NCI-H2196 (cell line): Measurements from ENCODE around the gene POLH.
"Not testable (repeated sequence)": the region's sequence is repeated elsewhere in the genome, so short reads cannot be mapped to it uniquely, and the experiment has no call there.

Source experiments
- DNase-seq: peaks from one replicate; lab custom pipeline; 2025; ENCODE audit not compliant: unreplicated experiment; lab: John Stamatoyannopoulos, UW

POLH gene

DNA sequence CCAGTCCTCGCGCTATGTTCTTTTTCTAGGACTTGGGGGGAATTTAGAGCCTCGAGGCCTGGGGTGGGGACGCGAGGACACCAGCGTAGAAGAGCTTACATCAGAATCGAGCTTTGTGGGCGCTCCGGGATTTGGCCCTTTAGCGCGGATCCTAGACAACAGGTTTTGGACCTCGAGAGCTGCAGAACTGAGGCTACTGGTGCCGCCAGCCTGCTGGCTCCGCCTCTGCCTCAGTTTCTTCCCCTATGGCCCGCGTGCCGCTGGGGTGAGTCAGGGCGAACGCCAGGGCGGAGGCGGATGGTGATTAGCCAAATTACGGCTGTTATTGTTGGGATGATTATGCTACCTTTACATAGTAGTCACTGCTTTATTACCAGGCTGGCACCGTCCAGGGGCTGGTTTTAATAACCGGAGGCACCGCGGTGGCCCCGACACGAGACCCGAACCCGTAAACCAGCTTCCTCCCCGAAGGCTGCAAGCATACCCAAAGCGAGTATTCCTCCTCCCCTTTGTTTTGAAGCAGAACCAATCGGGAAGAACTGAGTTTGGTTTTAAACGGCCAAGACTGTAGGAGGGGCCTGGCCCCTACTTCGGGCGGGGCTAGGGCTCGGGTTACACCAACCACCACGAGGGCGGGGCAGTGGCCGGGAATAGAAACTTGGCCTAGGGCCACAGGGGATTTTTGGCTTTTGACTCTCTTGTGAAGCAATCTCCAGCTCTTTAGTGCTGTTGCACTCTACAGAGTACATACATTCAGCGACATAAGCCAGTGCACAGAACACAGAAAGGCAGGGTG, 53.7 kb downstream of the POLH start:
- peak; percentile 96 for DNase-seq

DNA sequence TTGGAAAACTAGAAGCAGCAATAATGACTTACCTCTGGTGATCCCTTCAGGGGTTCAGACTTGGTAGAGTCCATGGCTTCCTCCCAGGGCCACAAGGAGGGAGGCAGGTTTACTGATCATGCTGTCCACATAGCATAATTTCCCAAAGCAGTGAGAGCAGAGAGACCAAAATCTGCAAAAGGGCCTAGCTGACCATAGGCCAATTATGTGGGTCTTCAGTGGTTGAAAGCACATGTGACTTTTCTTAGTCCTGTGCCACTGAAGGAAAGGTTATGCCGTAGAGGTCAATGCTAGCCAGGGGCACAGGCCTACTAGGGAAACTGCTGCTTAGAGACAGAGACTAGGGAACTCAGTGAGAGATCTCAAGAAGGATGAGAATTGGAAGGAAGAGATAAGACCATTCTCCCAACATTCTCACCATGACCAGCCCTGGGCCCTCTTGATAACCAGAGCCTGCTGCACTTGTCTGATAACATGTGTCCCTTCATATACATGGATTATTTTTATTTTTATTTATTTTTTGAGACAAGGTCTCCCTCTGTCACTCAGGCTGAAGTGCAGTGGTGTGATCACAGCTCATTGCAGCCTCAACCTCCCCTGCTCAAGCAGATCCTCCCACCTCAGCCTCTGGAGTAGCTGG, 55.1 kb downstream of the POLH start:
- DNase-seq = no peak

GRCh38 chr6:43633002-43633401, 57.0 kb downstream of the POLH start:
- not testable (repeated sequence) for DNase-seq

DNA sequence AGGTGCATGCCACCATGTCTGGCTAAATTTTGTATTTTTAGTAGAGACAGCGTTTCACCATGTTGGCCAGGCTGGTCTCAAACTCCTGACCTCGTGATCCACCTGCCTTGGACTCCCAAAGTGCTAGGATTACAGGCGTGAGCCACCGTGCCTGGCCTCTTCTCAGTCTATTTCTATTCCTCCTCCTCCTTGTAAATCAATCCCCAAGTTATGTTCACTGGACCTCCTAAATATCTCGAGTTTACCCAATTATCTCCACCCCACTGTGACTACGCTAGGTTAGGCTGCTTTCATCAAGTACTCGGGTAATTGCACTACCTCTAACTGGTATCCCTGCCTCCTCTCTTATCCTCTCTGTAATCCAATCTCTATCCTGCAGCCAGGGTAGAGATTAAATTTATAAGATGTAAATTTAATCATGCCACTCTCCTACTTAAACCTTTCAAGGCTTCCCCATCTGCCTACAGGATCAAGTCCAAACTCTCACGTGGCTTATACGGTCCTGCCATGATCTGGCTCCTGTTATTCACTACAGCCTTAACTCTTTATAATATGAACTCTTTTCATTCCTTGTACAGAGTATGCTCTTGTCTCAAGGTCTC, 58.8 kb downstream of the POLH start:
- no peak for DNase-seq

DNA sequence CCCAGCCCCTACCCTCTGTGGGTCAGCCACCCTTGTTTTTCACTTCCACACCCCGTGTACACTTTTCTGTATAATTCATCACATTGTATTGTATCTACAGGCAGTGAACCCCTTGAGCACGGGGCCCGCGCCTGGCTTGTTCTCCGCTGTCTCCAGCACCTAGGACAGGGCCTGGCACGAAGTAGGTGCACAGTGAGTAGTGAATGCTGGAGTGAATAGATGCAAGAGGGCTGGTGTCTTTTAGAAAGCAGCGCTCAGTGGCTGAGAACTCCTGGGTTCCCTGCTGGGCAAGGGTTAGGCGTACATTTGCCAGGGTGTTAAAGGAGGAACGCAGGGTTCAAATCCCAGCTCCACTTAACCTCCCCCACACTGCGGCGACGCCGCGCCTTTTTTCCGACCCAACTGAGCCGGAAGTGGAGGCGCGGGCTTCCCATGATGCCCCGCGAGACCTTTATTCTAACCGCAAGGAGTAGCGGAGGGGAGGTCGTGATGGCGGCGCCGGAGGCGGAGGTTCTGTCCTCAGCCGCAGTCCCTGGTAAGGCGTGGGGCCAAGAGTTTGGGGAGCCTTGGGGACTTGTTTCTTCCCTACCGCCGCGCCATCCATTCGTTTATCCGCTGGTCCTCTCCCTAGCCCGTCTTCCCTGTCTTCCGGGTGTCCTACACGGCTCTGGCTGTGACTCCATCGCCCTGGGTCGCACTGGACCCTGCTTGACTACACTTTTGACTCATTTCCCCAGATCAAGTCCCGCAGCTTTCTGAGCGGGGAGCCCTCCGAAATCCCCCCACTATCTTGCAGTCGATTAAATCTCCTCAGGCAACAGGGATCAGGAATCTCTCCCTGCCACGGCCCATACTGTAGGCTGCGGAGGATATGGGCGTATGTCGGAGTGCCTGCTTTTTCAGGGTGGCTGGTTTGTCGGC, 59.7 kb downstream of the POLH start, which contains the start of gene MAD2L1BP:
Gene MAD2L1BP, plus strand, starts transcription at position 454 of the 921 bp plus-strand sequence. Its CDS starts 36 bp downstream, at position 490.
- DNase-seq = peak; percentile 90

- DNase-seq = no peak
Measured at GRCh38 chr6:43636308-43636659, 60.3 kb downstream of the POLH start.

DNA sequence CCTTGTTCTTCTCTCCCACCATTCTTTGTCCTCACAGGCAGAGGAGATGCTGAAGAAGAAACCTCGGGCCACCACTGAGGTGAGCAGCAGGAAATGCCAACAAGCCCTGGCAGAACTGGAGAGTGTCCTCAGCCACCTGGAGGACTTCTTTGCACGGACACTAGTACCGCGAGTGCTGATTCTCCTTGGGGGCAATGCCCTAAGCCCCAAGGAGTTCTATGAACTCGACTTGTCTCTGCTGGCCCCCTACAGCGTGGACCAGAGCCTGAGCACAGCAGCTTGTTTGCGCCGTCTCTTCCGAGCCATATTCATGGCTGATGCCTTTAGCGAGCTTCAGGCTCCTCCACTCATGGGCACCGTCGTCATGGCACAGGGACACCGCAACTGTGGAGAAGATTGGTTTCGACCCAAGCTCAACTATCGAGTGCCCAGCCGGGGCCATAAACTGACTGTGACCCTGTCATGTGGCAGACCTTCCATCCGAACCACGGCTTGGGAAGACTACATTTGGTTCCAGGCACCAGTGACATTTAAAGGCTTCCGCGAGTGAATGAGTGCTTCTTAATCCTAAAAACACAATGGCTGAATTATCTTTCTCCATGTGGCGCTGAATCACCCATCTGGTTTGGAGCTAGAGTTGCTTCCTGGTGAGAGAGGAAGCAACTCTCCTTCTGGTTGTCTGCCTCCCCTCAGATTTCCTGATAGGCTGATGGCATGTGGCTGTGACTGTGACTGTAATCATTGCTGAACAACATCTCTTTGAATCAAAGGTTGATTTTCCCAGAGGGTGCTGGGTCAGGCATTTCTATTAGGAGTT, 64.2 kb downstream of the POLH start:
- DNase-seq = no peak

GRCh38 chr6:43644940-43645612, 69.1 kb downstream of the POLH start, which contains the start of gene RSPH9:
Gene RSPH9 (plus strand): TSS chr6:43645036. CDS start chr6:43645099, 63 bp downstream.
- DNase-seq = peak; percentile 63

GRCh38 chr6:43645613-43645964, 69.6 kb downstream of the POLH start:
- peak; percentile 47 for DNase-seq

DNA sequence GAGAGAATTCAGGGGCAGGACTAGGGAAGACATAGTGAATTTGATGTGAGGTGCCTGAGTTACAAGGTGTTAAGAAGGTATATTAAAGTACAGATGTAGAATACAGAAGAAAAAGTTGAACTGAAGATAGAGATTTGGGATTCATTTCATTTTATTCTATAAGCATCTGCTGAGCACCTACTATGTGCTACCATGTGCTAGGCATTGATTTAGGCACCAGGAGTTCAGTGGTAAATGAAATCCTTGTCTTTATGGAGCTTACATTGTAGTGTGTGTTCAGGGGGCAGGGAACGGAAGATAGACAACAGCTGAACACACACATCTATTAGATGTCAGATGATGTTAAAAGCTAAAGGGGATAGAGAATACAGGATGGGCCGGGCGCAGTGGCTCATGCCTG, 71.6 kb downstream of the POLH start:
- no peak for DNase-seq

GRCh38 chr6:43648248-43648647, 72.3 kb downstream of the POLH start:
- no peak for DNase-seq

- DNase-seq = not testable (repeated sequence)
Measured at GRCh38 chr6:43652822-43653221, 76.8 kb downstream of the POLH start.

DNA sequence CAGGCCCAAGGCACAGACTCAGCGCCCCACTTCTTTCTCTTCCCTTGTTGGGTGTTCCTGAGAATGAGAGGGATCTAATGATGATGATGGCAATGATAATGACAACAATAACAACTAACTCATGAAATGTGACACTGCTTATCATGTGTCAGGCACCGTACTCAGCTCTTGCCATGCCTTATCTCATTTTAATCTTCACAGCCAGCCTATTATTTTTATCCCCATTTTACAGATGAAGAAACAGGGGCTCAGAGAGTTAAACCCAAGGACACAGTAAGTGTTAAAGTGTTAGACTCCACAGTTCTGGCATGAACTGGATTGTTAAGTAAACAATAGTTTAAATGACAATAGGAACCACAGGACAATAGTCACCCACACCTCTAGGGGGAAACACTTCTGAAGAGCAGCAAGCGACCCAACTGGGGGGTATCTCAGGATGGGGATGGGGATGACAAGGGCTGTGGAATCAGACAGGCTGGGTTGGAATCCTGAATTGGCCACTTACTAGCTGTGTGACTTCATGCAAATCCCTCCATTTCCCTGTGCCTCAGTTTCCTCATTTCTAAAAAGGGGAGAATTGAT, 81.3 kb downstream of the POLH start:
- DNase-seq = no peak

DNA sequence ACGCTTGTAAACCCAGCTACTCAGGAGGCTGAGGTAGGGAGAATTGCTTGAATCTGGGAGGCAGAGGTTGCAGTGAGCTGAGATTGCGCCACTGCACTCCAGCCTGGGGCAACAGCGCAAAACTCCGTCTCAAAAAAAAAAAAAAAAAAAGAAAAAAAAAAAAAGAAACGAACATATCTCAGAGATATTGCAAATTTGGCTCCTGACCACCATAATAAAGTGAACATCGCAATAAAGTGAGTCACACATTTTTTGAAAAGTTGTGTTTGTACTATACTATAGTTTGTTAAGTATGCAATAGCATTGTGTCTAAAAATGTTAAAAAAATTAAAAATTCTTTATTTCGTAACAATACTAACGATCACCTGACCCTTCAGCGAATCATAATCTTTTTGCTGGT, 82.2 kb downstream of the POLH start:
- DNase-seq = no peak

GRCh38 chr6:43662948-43663347, 87.0 kb downstream of the POLH start:
- DNase-seq = not testable (repeated sequence)
